HepG2 (cell line): ENCODE results near the gene DUOXA1. TPM values are rescaled to one million over a fixed set of nuclear protein-coding genes. Genes with fewer than 3 reads are reported as not detected.

Experiments
- ATAC-seq: fragments of 200-7000 bp; cut with Tn5 transposase; 3 replicates; pipeline ENCODE4 v1.9.1; 2020; ENCODE audit warnings: mild to moderate bottlenecking, moderate library complexity
- BruUV-seq: library from RNA; stranded (reverse); fragments of 400-500 nt; replicated peaks from 2 replicates; lab custom pipeline; 2021; lab: Mats Ljungman, UMichigan
- CTCF ChIA-PET: fragments of 300-600 bp; formaldehyde crosslinking; extraction: SDS; loops from one replicate; lab custom pipeline; 2021; ENCODE audit warnings: low total read pairs, inconsistent platforms, low intra/inter-chr PET ratio; lab: Yijun Ruan, JAX
- POLR2A ChIA-PET: fragments of 350-600 bp; sonication (Branson Sonifier 250); formaldehyde crosslinking; loops from one replicate; lab custom pipeline; 2020; ENCODE audit warnings: antibody characterized with exemption, inconsistent platforms; lab: Yijun Ruan, JAX
- DNase-seq: peaks from one replicate; pipeline ENCODE4 v3.0.0-alpha.2; 2015; ENCODE audit warnings: low spot score
- FAIRE-seq: peaks from 3 replicates; lab custom pipeline; 2011; peaks lifted over from hg19 to GRCh38; lab: Jason Lieb, UNC
- H2AFZ ChIP-seq: one replicate; pipeline ENCODE4 v1.6.1; 2011; ENCODE audit warnings: low read length, inconsistent platforms
- H3K27ac ChIP-seq: fragments of 300-600 bp; 3 replicates; pipeline ENCODE4 v1.8.0; 2011; ENCODE audit warnings: mixed run types, mild to moderate bottlenecking, mixed read lengths, low read length, inconsistent platforms; ENCODE audit not compliant: insufficient read depth; ENCODE audit errors: extremely low read length
- H3K27me3 ChIP-seq, 2 experiments: fragments of 200-600 bp in 1 of 2; 2 replicates in 1 of 2; 3 replicates in 1 of 2; pipeline versions ENCODE4 v1.6.0 to v1.8.0; 2011; ENCODE audit warnings: low read length in 2 of 2, mild to moderate bottlenecking in 2 of 2, moderate library complexity in 2 of 2, inconsistent platforms in 1 of 2; ENCODE audit not compliant: insufficient read depth in 2 of 2, control insufficient read depth in 1 of 2
- H3K36me3 ChIP-seq, 2 experiments: fragments of 200-600 bp in 1 of 2; replicated peaks in 1 of 2; 2 replicates in 1 of 2; 3 replicates in 1 of 2; pipeline versions ENCODE4 v1.5.1 to v1.8.0; 2011; ENCODE audit warnings: low read length in 2 of 2, inconsistent platforms in 1 of 2; ENCODE audit not compliant: insufficient read depth in 2 of 2, control insufficient read depth in 1 of 2
- H3K4me1 ChIP-seq: 2 replicates; pipeline ENCODE4 v1.5.1; 2012; ENCODE audit warnings: low read length, inconsistent platforms; ENCODE audit not compliant: insufficient read depth
- H3K4me2 ChIP-seq: 2 replicates; pipeline ENCODE4 v1.6.0; 2011; ENCODE audit warnings: low read depth, low read length, inconsistent platforms
- H3K4me3 ChIP-seq, 3 experiments: fragments of 200-600 bp in 1 of 3; sonication (generic), shearing (Covaris generic) in 1 of 3; replicated peaks in 1 of 3; 2 replicates each; pipeline ENCODE4 v1.5.1; 2011 to 2016; ENCODE audit warnings: low read length in 3 of 3, inconsistent platforms in 2 of 3, low read depth in 2 of 3, mild to moderate bottlenecking in 2 of 3, control low read depth in 1 of 3, mixed read lengths in 1 of 3; ENCODE audit not compliant: insufficient read depth in 1 of 3
- H3K79me2 ChIP-seq: one replicate; pipeline ENCODE4 v1.6.1; 2011; ENCODE audit warnings: low read length, inconsistent platforms; ENCODE audit not compliant: insufficient read depth
- H3K9ac ChIP-seq: 2 replicates; pipeline ENCODE4 v1.6.0; 2011; ENCODE audit warnings: mild to moderate bottlenecking, low read depth, low read length, inconsistent platforms; ENCODE audit not compliant: insufficient read depth
- H3K9me3 ChIP-seq: 2 replicates; pipeline ENCODE4 v1.5.1; 2012; ENCODE audit warnings: mild to moderate bottlenecking, low read length
- H4K20me1 ChIP-seq: 2 replicates; pipeline ENCODE4 v1.6.0; 2011; ENCODE audit warnings: inconsistent platforms, mild to moderate bottlenecking, low read length, moderate library complexity; ENCODE audit not compliant: insufficient read depth
- KDM4B ChIP-seq: sonication (generic); formaldehyde crosslinking; IDR thresholded peaks from 2 replicates; pipeline ENCODE4 v1.4.0; 2020; ENCODE audit warnings: missing genetic modification reagents
- ZNF558 ChIP-seq: sonication (generic); formaldehyde crosslinking; IDR thresholded peaks from 2 replicates; pipeline ENCODE4 v1.9.0; 2022; ENCODE audit warnings: mild to moderate bottlenecking, missing genetic modification reagents, borderline replicate concordance
- ZNF563 ChIP-seq: sonication (generic); formaldehyde crosslinking; IDR thresholded peaks from 2 replicates; pipeline ENCODE4 v1.8.0; 2022; ENCODE audit warnings: mild to moderate bottlenecking, moderate library complexity, missing genetic modification reagents
- ZNF773 ChIP-seq: sonication (generic); formaldehyde crosslinking; IDR thresholded peaks from 2 replicates; pipeline ENCODE4 v1.4.0; 2020; ENCODE audit warnings: missing genetic modification reagents, borderline replicate concordance
- WGBS: methylation state at CpG from one replicate; pipeline ENCODE4 v1.1.6; 2017; ENCODE audit warnings: low lambda C conversion rate; 5-methylcytosine and 5-hydroxymethylcytosine counted together
- in situ Hi-C: cut with HindIII; loops from 2 replicates; pipeline ENCODE4 v1.10.0; 2017; ENCODE audit warnings: low pct_unique_long_range_greater_than_20kb; ENCODE audit not compliant: extremely low pct_ligation_motif_present
- intact Hi-C: fragments of 100-400 bp; cut with micrococcal nuclease; formaldehyde crosslinking; loops from one replicate; pipeline ENCODE4 v1.10.0; 2022; ENCODE audit not compliant: unreplicated experiment
- polyA plus RNA-seq, 8 experiments: library from polyadenylated mRNA; depleted of rRNA in 3 of 8; stranded (reverse) in 7 of 8; unstranded in 1 of 8; fragments of >200 nt; fragmentation: Illumina TruSeq in 4 of 8; extraction: Trizol in 4 of 8; gene quantifications; 2 replicates each; pipeline versions ENCODE4 v1.2.1 to v1.2.3, GENCODE V29; 2011 to 2016; ENCODE audit warnings: low read depth in 4 of 8, missing spikeins in 1 of 8, mixed read lengths in 1 of 8; ENCODE audit not compliant: insufficient read depth in 1 of 8
- total RNA-seq, 5 experiments: library from RNA; depleted of rRNA; stranded (reverse); fragments of >200 nt; fragmentation: Illumina TruSeq; extraction: Trizol; gene quantifications; 2 replicates each; pipeline ENCODE4 v1.2.3, GENCODE V29; 2016; ENCODE audit warnings: low read depth in 1 of 5
- TF ChIP-seq, protein P1 (sequence below): sonication (generic); formaldehyde crosslinking; IDR thresholded peaks from 2 replicates; pipeline ENCODE4 v1.8.0; 2023; ENCODE audit warnings: mild to moderate bottlenecking, missing genetic modification reagents
- TF ChIP-seq, protein P2 (sequence below): sonication (generic); formaldehyde crosslinking; IDR thresholded peaks from 2 replicates; pipeline ENCODE4 v1.8.0; 2022; ENCODE audit warnings: missing genetic modification reagents, mild to moderate bottlenecking, borderline replicate concordance
- TF ChIP-seq, protein P3 (sequence below): sonication (generic); formaldehyde crosslinking; IDR thresholded peaks from 2 replicates; pipeline ENCODE4 v1.5.0; 2020; ENCODE audit warnings: missing genetic modification reagents
- TF ChIP-seq, protein P4 (sequence below): IDR thresholded peaks from 2 replicates; pipeline ENCODE4 v1.6.1; 2018; ENCODE audit warnings: missing genetic modification reagents, mild to moderate bottlenecking, missing compliant biosample characterization
- TF ChIP-seq, protein P5 (sequence below): sonication (generic); formaldehyde crosslinking; IDR thresholded peaks from 2 replicates; pipeline ENCODE4 v1.4.0; 2020; ENCODE audit warnings: missing genetic modification reagents, borderline replicate concordance
- TF ChIP-seq, protein P6 (sequence below): sonication (generic); formaldehyde crosslinking; IDR thresholded peaks from 2 replicates; pipeline ENCODE4 v1.4.0; 2020; ENCODE audit warnings: mild to moderate bottlenecking, missing genetic modification reagents
- TF ChIP-seq, protein P7 (sequence below): sonication (generic); formaldehyde crosslinking; IDR thresholded peaks from 2 replicates; pipeline ENCODE4 v1.4.0; 2020; ENCODE audit warnings: missing genetic modification reagents

DUOXA1 gene
- total and polyA plus RNA-seq, 2 of the 13 experiments (the other 11 are each of a cell fraction or from before 2014, with no cell fraction given), result not detected

DNA sequence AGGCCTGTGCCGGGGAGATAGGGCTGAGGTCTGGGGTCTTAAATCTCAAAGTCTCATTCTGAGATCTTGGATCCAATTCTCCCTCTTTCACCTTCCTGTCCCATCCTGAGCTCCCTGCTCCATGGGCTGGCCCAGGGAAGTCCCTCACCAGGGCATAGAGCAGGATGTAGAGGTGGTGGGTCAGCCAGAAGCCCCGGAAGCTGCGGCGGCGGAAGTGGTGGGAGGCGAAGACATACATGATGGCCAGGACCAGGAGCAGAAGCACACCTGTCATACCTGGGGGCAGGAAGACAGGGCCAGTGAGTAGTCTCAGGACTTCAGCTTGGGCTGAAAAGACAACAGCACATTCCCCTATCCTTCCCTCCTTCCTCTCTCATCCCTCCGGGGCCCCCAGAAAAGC lies 32.2 kb downstream of the DUOXA1 start:
- FAIRE-seq, result no peak
- POLR2A ChIA-PET, result no interaction called here
- 86% methylated on average over 7 of the region's 7 CpGs for WGBS
- H3K27me3 ChIP-seq, result peaks cover 9 to 53% of the 10 kb centered on the region in 2 experiments; a peak in 4 of 5 replicates
- in situ Hi-C loops, result no loop called here
- no peaks in the 10 kb centered on the region for H3K9me3 ChIP-seq
- no peak overlapping the region for H2AFZ ChIP-seq
- CTCF ChIA-PET, result no interaction called here
- no peak for DNase-seq
- intact Hi-C loops, result no loop called here
- H3K36me3 ChIP-seq, result no peaks in the 10 kb centered on the region
- H3K79me2 ChIP-seq, result no peaks in the 10 kb centered on the region
- H3K4me2 ChIP-seq, result no peak overlapping the region
- H4K20me1 ChIP-seq, result no peaks in the 10 kb centered on the region
- no peak overlapping the region for H3K9ac ChIP-seq
- no TSS peak for BruUV-seq
- H3K4me1 ChIP-seq, result no peaks in the 10 kb centered on the region
- ATAC-seq, result no peak
- H3K4me3 ChIP-seq, result no peak overlapping the region
- H3K27ac ChIP-seq, result no peak overlapping the region
- TF ChIP-seq, protein P1, sequence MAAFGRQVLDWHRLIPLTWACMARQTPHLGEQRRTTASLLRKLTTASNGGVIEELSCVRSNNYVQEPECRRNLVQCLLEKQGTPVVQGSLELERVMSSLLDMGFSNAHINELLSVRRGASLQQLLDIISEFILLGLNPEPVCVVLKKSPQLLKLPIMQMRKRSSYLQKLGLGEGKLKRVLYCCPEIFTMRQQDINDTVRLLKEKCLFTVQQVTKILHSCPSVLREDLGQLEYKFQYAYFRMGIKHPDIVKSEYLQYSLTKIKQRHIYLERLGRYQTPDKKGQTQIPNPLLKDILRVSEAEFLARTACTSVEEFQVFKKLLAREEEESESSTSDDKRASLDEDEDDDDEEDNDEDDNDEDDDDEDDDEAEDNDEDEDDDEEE (CRISPR knock-in tag), result no peak
- TF ChIP-seq, protein P2, sequence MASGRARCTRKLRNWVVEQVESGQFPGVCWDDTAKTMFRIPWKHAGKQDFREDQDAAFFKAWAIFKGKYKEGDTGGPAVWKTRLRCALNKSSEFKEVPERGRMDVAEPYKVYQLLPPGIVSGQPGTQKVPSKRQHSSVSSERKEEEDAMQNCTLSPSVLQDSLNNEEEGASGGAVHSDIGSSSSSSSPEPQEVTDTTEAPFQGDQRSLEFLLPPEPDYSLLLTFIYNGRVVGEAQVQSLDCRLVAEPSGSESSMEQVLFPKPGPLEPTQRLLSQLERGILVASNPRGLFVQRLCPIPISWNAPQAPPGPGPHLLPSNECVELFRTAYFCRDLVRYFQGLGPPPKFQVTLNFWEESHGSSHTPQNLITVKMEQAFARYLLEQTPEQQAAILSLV (CRISPR knock-in tag), result no peak
- TF ChIP-seq, protein P3, sequence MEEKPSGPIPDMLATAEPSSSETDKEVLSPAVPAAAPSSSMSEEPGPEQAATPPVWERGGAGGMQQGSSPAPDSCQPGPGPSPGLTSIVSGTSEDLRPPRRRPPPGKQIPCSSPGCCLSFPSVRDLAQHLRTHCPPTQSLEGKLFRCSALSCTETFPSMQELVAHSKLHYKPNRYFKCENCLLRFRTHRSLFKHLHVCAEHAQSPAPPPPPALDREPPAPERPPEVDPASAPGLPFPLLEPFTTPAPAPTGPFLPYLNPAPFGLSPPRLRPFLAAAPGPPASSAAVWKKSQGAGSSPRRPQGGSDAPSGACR (CRISPR knock-in tag), result no peak
- TF ChIP-seq, protein P4, sequence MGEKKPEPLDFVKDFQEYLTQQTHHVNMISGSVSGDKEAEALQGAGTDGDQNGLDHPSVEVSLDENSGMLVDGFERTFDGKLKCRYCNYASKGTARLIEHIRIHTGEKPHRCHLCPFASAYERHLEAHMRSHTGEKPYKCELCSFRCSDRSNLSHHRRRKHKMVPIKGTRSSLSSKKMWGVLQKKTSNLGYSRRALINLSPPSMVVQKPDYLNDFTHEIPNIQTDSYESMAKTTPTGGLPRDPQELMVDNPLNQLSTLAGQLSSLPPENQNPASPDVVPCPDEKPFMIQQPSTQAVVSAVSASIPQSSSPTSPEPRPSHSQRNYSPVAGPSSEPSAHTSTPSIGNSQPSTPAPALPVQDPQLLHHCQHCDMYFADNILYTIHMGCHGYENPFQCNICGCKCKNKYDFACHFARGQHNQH (CRISPR knock-in tag), result no peak
- TF ChIP-seq ZNF773 (CRISPR knock-in tag) (no peak), ZNF558 (CRISPR knock-in tag) (no peak), KDM4B (CRISPR knock-in tag) (no peak), ZNF563 (CRISPR knock-in tag) (no peak)
- TF ChIP-seq, protein P5, sequence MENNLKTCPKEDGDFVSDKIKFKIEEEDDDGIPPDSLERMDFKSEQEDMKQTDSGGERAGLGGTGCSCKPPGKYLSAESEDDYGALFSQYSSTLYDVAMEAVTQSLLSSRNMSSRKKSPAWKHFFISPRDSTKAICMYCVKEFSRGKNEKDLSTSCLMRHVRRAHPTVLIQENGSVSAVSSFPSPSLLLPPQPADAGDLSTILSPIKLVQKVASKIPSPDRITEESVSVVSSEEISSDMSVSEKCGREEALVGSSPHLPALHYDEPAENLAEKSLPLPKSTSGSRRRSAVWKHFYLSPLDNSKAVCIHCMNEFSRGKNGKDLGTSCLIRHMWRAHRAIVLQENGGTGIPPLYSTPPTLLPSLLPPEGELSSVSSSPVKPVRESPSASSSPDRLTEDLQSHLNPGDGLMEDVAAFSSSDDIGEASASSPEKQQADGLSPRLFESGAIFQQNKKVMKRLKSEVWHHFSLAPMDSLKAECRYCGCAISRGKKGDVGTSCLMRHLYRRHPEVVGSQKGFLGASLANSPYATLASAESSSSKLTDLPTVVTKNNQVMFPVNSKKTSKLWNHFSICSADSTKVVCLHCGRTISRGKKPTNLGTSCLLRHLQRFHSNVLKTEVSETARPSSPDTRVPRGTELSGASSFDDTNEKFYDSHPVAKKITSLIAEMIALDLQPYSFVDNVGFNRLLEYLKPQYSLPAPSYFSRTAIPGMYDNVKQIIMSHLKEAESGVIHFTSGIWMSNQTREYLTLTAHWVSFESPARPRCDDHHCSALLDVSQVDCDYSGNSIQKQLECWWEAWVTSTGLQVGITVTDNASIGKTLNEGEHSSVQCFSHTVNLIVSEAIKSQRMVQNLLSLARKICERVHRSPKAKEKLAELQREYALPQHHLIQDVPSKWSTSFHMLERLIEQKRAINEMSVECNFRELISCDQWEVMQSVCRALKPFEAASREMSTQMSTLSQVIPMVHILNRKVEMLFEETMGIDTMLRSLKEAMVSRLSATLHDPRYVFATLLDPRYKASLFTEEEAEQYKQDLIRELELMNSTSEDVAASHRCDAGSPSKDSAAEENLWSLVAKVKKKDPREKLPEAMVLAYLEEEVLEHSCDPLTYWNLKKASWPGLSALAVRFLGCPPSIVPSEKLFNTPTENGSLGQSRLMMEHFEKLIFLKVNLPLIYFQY (CRISPR knock-in tag), result no peak
- TF ChIP-seq, protein P6, sequence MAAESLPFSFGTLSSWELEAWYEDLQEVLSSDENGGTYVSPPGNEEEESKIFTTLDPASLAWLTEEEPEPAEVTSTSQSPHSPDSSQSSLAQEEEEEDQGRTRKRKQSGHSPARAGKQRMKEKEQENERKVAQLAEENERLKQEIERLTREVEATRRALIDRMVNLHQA (CRISPR knock-in tag), result no peak
- TF ChIP-seq, protein P7, sequence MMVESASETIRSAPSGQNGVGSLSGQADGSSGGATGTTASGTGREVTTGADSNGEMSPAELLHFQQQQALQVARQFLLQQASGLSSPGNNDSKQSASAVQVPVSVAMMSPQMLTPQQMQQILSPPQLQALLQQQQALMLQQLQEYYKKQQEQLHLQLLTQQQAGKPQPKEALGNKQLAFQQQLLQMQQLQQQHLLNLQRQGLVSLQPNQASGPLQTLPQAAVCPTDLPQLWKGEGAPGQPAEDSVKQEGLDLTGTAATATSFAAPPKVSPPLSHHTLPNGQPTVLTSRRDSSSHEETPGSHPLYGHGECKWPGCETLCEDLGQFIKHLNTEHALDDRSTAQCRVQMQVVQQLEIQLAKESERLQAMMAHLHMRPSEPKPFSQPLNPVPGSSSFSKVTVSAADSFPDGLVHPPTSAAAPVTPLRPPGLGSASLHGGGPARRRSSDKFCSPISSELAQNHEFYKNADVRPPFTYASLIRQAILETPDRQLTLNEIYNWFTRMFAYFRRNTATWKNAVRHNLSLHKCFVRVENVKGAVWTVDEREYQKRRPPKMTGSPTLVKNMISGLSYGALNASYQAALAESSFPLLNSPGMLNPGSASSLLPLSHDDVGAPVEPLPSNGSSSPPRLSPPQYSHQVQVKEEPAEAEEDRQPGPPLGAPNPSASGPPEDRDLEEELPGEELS (CRISPR knock-in tag), result no peak
